Neutrophil (primary cell): ENCODE measurements around the gene CD300LD.

Source experiments
- H3K27ac ChIP-seq: fragments of 200-600 bp; sonication (generic); 2 replicates; pipeline ENCODE4 v1.5.1; 2016; ENCODE audit warnings: mild to moderate bottlenecking, moderate library complexity
- H3K27me3 ChIP-seq: fragments of 200-600 bp; sonication (generic); 2 replicates; pipeline ENCODE4 v1.6.0; 2016; ENCODE audit warnings: mild to moderate bottlenecking
- H3K36me3 ChIP-seq: fragments of 200-600 bp; sonication (generic); 2 replicates; pipeline ENCODE4 v1.5.1; 2017
- H3K4me1 ChIP-seq, 2 experiments: fragments of 200-600 bp in 1 of 2; sonication (generic) in 1 of 2; 1 replicate in 1 of 2; 2 replicates in 1 of 2; pipeline versions ENCODE4 v1.5.1 to v1.6.1; 2013 to 2016; ENCODE audit warnings: low read depth in 1 of 2, low read length in 1 of 2, mild to moderate bottlenecking in 1 of 2, moderate library complexity in 1 of 2; ENCODE audit not compliant: control insufficient read depth in 1 of 2, insufficient read depth in 1 of 2
- H3K4me3 ChIP-seq, 2 experiments: fragments of 200-600 bp in 1 of 2; sonication (generic) in 1 of 2; 1 replicate in 1 of 2; 2 replicates in 1 of 2; pipeline ENCODE4 v1.5.1; 2013 to 2016; ENCODE audit warnings: low read depth in 1 of 2, low read length in 1 of 2, mild to moderate bottlenecking in 1 of 2, moderate library complexity in 1 of 2
- H3K9me3 ChIP-seq: fragments of 200-600 bp; sonication (generic); 2 replicates; pipeline ENCODE4 v1.5.1; 2016
- CTCF ChIP-seq: fragments of 200-600 bp; sonication (generic); IDR thresholded peaks from 2 replicates; pipeline ENCODE4 v1.5.1; 2016; ENCODE audit warnings: antibody characterized with exemption

CD300LD gene

GRCh38 chr17:74604761-74605160 lies 12.7 kb upstream of the CD300LD start:
- TF ChIP-seq CTCF: no peak
- Histone ChIP-seq H3K9me3 (no peaks in the 10 kb centered on the region), H3K36me3 (no peaks in the 10 kb centered on the region), H3K4me3 (no peak overlapping the region), H3K27me3 (peaks cover 68% of the 10 kb centered on the region), H3K27ac (no peak overlapping the region), H3K4me1 (peaks cover 5 to 11% of the 10 kb centered on the region in 2 experiments)

GRCh38 chr17:74604200-74604599 lies 12.1 kb upstream of the CD300LD start:
- TF ChIP-seq CTCF: no peak
- Histone ChIP-seq H3K36me3 (no peaks in the 10 kb centered on the region), H3K4me1 (peaks cover 10 to 17% of the 10 kb centered on the region in 2 experiments), H3K27ac (no peak overlapping the region), H3K9me3 (no peaks in the 10 kb centered on the region), H3K27me3 (peaks cover 63% of the 10 kb centered on the region), H3K4me3 (no peak overlapping the region)

- Histone ChIP-seq H3K4me3 (no peak overlapping the region), H3K27me3 (peaks cover 58% of the 10 kb centered on the region), H3K9me3 (no peaks in the 10 kb centered on the region), H3K4me1 (peaks cover 15 to 21% of the 10 kb centered on the region in 2 experiments), H3K27ac (no peak overlapping the region), H3K36me3 (no peaks in the 10 kb centered on the region)
- TF ChIP-seq CTCF: no peak
These were observed 11.7 kb upstream of the CD300LD start for GRCh38 chr17:74603746-74604145.

GRCh38 chr17:74603037-74603635 lies 11.1 kb upstream of the CD300LD start:
- Histone ChIP-seq H3K36me3 (no peaks in the 10 kb centered on the region), H3K27me3 (peaks cover 52% of the 10 kb centered on the region), H3K27ac (no peak overlapping the region), H3K9me3 (no peaks in the 10 kb centered on the region), H3K4me3 (no peak overlapping the region), H3K4me1 (peaks cover 21 to 27% of the 10 kb centered on the region in 2 experiments)
- no peak for TF ChIP-seq CTCF

- H3K27ac ChIP-seq: no peak overlapping the region
- H3K4me1 ChIP-seq: peaks cover 21 to 27% of the 10 kb centered on the region in 2 experiments
- TF ChIP-seq CTCF: peak; percentile 59
These were observed 10.0 kb upstream of the CD300LD start for GRCh38 chr17:74601944-74602572.

More at GRCh38 chr17:74601944-74602572, 10.0 kb upstream of the CD300LD start:
- no peak overlapping the region for H3K4me3 ChIP-seq
- no peaks in the 10 kb centered on the region for H3K36me3 ChIP-seq
- H3K27me3 ChIP-seq: peaks cover 50% of the 10 kb centered on the region
- H3K9me3 ChIP-seq: no peaks in the 10 kb centered on the region
